NT2/D1 (cell line): Measurements from ENCODE around the gene RRP15.

Source experiments
- SUZ12 ChIP-seq: IDR thresholded peaks from 2 replicates; pipeline ENCODE4 v1.6.1; 2011; ENCODE audit not compliant: insufficient read length, insufficient read depth; ENCODE audit errors: extremely low read depth
- ZNF274 ChIP-seq: IDR thresholded peaks from 2 replicates; pipeline ENCODE4 v1.6.1; 2011; ENCODE audit warnings: mild to moderate bottlenecking, low read depth, low read length

DNA sequence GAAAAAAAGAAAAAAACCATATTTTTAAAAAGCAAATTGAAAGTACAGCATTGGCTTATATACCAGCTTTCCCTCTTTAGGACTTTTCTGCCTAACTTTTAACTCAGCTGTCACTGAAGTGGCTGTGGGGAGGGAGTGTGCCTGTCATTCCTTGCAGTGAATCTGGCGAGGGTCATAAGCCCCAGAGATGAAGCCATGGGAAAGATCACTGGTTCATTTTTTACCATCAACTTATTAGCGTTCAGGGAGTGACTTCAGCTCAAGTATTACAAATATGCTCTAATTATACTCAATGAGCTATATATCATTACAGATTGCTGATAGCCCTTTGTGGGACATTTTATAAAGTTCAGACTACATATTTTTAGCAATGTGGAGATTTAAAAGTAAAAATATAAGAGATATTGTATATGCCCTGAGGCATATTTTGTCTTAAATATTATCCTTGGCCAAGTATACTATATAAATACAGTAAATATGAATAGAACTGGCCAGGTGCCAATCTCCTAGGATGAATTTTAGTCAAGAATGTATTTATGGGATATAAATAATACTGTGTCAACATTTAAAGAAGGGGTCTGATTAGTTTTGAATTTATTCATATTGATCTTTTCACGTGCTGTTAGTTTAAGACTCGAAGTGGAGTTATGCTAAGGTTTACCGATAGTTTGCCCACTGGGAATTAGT lies 64.4 kb downstream of the RRP15 start:
- TF ChIP-seq ZNF274 (no peak), SUZ12 (no peak)
